ENCODE results near the gene PPEF1.

Gene PPEF1

GRCh38 chrX:18707426-18708049 lies at the start of gene PPEF1:
Gene PPEF1, plus strand, starts transcription at chrX:18707645. Its CDS starts 136 bp downstream, at chrX:18707781.
- no peak for DNase-seq (ENCODE audit: low read depth)

GRCh38 chrX:18661273-18661672 lies 46.2 kb upstream of the PPEF1 start:
- DNase-seq (ENCODE audit: low read depth) = no peak

GRCh38 chrX:18664947-18665346 lies 42.5 kb upstream of the PPEF1 start:
- no peak for DNase-seq (ENCODE audit: low read depth)

GRCh38 chrX:18666614-18667013 lies 40.8 kb upstream of the PPEF1 start:
- DNase-seq (ENCODE audit: low read depth) = no peak

- no peak for DNase-seq (ENCODE audit: low read depth)
These were observed 39.2 kb upstream of the PPEF1 start for GRCh38 chrX:18668071-18668835.

- DNase-seq (ENCODE audit: low read depth) = no peak
These were observed 35.4 kb upstream of the PPEF1 start, which contains the start of gene RS1 for GRCh38 chrX:18672008-18672407. Gene RS1, minus strand, starts transcription at chrX:18672108. Its CDS starts 40 bp downstream, at chrX:18672068.

GRCh38 chrX:18674417-18674787 lies 33.0 kb upstream of the PPEF1 start:
- peak; percentile 4 for DNase-seq (ENCODE audit: low read depth)

GRCh38 chrX:18674788-18675735 lies 32.4 kb upstream of the PPEF1 start:
- peak; percentile 67 for DNase-seq (ENCODE audit: low read depth)

GRCh38 chrX:18676050-18676449 lies 31.4 kb upstream of the PPEF1 start:
- DNase-seq (ENCODE audit: low read depth) = no peak

GRCh38 chrX:18676470-18676869 lies 31.0 kb upstream of the PPEF1 start:
- no peak for DNase-seq (ENCODE audit: low read depth)

- DNase-seq (ENCODE audit: low read depth) = no peak
These were observed 30.1 kb upstream of the PPEF1 start for GRCh38 chrX:18677161-18677869.

GRCh38 chrX:18681996-18682395 lies 25.4 kb upstream of the PPEF1 start:
- no peak for DNase-seq (ENCODE audit: low read depth)

GRCh38 chrX:18682979-18683387 lies 24.5 kb upstream of the PPEF1 start:
- DNase-seq (ENCODE audit: low read depth) = no peak

- DNase-seq (ENCODE audit: low read depth) = no peak
These were observed 19.5 kb upstream of the PPEF1 start for GRCh38 chrX:18687856-18688495.

- DNase-seq (ENCODE audit: low read depth) = no peak
These were observed 16.0 kb upstream of the PPEF1 start for GRCh38 chrX:18691431-18691830.

- DNase-seq (ENCODE audit: low read depth) = no peak
These were observed 14.9 kb upstream of the PPEF1 start for GRCh38 chrX:18692541-18692940.

GRCh38 chrX:18696653-18697052 lies 10.8 kb upstream of the PPEF1 start:
- DNase-seq (ENCODE audit: low read depth) = no peak

GRCh38 chrX:18698737-18699650 lies 8.5 kb upstream of the PPEF1 start:
- DNase-seq (ENCODE audit: low read depth) = no peak

GRCh38 chrX:18701621-18702361 lies 5.7 kb upstream of the PPEF1 start:
- no peak for DNase-seq (ENCODE audit: low read depth)
